H54 (cell line): ENCODE results near the gene SMIM10L2A.

ENCODE experiments used
- DNase-seq: peaks from one replicate; pipeline ENCODE4 v3.0.0; 2011; ENCODE audit warnings: low spot score, mixed read lengths; ENCODE audit not compliant: insufficient read length
- FAIRE-seq: peaks from 3 replicates; lab custom pipeline; 2011; peaks lifted over from hg19 to GRCh38; lab: Jason Lieb, UNC
- POLR2A ChIP-seq: IDR thresholded peaks from 2 replicates; pipeline ENCODE4 v1.6.1; 2011; ENCODE audit warnings: low read depth, mild to moderate bottlenecking, low read length

SMIM10L2A gene

DNA sequence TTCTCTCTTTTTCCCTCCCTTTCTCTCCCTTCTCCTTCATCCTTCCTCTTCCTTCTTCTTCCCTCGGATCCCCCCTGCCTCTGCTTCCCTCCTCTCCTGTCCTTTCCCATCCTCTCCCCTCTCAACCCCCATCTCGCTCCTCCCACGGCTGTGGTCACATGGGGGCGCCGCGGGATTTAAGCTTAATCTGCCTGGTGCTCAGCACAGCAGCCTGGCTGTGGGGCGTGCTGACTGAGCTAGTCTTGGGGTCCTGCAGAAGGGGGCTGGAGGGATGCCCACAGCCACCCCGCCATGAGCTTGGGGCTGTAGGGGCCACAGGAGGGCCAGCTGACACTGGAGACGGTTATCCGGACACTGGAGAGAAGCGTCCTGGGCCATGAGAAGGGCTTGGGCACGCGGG lies 10.7 kb downstream of the SMIM10L2A start:
- DNase-seq = no peak
- no peak for FAIRE-seq
- TF ChIP-seq POLR2A = no peak

DNA sequence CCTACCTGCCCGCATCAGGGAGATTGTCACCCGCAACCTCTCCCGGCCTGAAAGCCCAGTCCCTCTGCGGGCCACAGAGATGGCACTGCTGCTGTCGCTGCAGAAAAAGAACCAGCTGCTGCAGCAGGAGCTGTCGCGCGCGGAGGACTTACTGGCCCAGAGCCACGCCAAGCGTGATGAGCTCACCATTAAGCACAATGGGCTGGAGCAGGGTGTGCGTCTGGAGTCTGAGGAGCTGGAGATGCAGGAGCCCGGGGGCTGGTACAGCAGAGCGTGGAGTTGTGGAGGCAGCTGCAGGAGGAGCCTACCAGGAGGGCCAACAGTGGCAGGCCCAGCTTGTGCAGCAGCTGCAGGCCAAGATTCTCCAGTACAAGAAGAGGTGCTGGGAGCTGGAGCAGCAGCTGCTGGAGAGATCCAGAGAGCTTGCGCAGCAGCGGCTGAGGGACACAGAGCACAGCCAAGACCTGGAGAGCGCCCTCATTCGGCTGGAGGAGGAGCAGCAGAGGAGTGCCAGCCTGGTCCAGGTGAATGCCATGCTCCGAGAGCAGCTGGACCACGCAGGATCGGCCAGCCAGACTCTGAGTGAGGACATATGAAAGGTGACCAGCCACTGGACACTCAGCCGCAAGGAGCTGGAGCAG lies 11.3 kb downstream of the SMIM10L2A start:
- TF ChIP-seq POLR2A = no peak
- DNase-seq = no peak
- FAIRE-seq = no peak

DNA sequence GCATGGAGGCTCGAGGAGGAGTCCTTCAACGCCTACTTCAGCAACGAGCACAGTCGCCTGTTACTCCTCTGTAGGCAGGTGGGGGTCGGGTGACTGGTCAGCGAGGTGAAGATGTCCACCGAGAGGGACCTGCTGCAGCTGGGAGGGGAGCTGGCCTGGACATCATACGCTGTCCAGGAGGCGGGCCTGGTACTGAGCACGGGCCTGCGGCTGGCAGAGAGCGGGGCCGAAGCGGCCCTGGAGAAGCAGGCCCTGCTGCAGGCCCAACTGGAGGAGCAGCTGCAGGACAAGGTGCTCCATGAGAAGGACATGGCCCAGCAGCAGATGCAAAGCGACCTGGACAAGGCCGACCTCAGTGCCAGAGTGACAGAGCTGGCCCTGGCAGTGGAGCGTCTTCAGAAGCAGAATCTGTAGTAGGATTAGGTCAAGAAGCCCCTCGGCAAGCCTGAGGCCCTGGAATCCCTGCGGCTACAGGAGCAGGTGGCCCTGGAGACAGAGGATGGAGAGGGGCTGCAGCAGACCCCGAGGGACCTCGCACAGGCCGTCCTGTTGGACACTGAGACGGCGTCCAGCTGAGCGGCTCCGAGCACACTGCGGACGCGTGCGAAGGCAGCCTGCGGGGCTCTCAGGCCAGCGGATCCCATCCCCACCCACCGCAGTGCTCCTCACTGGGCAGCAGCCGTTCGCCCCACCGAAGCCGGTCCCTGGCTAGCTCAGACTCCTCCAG lies 11.9 kb downstream of the SMIM10L2A start:
- DNase-seq = no peak

DNA sequence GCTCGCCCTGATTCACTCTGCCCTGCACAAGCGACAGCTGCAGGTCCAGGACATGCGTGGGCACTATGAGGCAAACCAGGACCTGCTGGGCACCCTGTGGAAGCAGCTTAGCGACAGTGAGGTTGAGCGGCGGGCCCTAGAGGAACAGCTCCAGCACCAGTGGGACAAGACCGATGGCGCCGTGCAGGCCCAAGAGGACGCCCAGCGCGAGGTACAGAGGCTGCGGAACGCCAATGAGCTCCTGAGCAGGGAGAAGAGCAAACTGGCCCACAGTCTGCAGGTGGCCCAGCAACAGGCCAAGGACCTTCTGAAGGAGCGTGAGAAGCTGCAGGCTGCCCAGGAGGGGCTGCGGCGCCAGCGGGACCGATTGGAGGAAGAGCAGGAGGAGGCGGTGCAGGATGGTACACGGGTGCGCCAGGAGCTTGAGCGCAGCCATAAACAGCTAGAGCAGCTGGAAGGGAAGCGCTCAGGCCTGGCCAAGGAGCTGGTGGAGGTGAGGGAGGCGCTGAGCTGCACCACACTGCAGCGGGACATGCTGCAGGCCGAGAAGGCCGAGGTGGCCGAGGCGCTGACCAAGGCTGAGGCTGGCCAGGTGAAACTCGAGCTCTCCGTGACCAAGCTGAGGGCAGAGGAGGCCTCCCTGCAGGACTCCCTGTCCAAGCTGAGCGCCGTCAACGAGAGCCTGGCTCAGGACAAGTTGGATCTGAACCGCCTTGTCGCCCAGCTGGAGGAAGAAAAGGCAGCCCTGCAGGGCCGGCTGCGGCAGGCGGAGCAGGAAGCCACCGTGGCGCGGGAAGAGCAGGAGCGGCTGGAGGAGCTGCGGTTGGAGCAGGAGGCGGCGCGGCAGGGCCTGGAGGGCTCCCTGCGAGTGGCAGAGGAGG lies 12.8 kb downstream of the SMIM10L2A start:
- FAIRE-seq (no peak), DNase-seq (no peak)
- no peak for TF ChIP-seq POLR2A

More for the DNA sequence above, 11.9 kb downstream of the SMIM10L2A start:
- FAIRE-seq = no peak
- TF ChIP-seq POLR2A = no peak

DNA sequence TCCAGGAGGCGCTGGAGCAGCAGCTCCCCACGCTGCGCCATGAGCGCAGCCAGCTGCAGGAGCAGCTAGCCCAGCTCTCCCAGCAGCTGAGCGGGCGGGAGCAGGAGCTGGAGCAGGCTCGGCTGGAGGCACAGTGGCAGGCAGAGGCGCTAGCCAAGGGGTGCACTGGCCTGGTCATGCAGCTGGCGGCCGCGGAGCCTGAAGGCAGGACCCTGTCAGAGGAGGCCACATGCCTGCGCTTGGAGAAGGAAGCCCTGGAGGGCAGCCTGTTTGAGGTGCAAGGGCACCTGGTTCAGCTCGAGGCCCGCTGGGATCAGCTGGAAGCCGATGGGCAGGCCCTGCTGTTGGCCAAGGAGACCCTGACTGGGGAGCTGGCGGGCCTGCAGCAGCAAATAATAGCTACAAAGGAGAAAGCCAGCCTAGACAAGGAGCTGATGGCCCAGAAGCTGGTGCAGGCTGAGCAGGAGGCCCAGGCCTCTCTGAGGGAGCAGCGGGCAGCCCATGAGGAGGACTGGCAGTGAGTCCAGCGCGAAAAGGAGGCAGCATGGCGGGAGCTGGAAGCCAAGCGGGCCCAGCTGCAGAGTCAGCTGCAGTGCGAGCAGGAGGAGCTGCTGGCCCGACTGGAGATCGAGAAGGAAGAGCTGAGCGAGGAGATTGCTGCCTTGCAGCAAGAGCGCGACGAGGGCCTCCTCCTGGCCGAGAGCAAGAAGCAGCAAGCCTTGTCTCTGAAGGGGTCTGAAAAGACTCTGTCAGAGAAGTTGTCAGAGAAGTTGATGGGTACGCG lies 13.6 kb downstream of the SMIM10L2A start:
- TF ChIP-seq POLR2A = no peak
- DNase-seq (no peak), FAIRE-seq (no peak)

DNA sequence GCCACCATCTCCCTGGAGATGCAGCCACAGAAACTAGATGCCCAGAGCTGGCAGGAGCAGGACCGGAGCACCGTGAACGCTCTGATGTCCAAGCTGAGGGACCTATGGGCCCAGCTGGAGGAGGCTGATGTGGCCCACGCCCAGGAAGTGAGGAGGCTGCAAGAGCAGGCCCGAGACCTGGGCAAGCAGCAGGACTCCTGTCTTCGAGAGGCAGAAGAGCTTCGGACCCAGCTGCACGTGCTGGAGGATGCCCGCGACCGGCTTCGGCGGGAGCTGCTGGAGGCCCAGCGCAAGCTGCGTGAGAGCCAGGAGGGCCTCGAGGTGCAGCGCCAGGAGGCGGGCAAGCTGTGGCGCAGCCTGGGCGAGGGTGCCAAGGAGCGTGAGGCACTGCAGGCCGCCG lies 14.2 kb downstream of the SMIM10L2A start:
- DNase-seq (no peak), FAIRE-seq (no peak)
- no peak for TF ChIP-seq POLR2A

DNA sequence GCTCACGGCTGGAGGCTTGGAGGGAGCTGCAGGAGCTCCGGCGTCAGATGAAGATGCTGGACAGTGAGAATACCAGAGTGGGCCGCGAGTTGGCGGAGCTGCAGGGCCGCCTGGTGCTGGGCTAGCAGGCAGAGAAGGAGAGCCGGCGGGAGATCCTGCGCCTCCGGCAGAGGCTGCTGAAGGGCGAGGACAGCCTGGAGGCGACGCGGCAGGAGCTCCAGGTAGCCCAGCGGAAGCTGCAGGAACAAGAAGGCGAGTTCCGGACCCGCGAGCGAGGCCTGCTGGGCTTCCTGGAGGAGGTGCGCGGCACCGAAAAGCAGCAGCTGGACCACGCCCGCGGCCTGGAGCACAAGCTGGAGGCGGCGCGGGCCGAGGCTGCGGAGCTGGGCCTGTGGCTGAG lies 14.7 kb downstream of the SMIM10L2A start:
- DNase-seq = no peak
- no peak for TF ChIP-seq POLR2A
- no peak for FAIRE-seq

DNA sequence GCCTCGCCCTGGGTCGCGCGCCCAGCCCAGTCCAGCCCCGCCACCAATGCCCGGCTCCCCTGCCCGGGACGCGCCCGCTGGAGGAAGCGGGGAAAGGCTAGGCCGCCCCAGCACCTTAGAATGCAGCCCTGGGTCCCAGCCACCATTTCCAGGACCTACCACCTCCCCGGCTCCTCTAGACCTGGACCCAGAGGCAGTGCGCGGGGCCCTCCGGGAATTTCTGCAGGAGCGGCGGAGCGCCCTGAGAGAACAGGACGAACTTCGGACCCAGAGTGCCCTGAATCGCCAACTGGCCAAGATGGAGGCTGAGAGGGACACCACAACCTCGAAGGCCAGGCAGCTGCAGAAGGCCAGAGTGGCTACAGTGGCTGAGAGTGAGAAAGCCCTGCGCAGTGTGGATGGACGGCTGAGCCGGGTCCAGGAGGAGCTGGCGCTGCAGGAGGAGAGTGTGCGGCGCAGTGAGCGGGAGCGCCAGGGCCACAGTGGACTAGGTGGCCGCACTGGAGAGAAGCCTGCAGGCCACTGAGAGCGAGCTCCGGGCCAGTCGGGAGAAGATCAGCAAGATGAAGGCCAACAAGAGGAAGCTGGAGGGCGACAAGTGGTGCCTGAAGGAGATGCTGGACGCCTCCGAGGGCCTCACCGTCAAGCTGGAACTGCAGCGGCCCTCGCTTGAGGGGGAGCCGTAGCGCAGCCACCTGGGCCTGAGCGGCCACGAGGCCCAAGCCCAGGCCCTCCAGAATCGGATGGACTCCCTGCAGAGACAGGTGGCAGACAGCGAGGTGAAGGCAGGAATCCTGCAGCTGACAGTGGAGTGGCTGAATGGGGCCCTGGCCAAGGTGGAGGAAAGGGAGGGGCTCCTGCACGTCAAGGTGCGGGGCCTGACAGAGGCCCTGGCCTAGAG lies 15.5 kb downstream of the SMIM10L2A start:
- DNase-seq = no peak
- no peak for TF ChIP-seq POLR2A
- FAIRE-seq = no peak

DNA sequence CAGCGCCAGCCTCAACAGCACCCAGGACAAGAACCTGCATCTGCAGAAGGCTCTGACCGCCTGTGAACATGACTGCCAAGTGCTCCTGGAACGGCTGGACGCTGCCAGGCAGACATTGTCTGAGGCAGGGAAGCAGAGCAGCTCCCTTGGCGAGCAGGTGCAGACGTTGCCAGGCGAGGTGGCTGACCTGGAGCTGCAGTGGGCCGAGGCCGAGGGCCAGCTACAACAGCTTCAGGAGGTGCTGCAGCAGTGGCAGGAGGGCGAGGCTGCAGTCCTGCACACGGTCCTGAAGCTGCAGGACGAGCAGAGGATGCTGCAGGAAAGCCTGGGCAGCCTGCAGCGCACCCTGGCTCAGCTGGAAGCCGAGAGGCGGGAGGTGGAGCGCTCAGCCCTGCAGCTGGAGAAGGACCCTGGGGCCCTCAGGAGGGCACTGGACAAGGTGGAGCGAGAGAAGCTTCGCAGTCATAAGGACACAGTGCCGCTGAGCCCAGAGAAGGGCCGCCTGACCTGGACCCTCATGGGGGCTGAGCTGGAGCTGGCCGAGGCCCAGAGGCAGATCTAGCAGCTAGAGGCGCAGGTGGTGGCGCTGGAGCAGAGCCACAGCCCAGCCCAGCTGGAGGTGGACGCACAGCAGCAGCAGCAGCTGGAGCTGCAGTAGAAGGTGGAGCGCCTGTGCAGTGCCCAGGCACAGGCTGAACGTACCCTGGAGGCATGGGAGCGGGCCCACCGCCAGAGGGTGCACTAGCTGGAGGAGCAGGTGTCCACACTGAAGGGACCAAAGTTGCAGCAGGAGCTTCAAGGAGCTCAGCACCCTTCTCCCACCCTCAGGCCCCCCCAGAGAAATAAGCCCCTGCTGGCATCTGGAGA lies 16.4 kb downstream of the SMIM10L2A start:
- FAIRE-seq (no peak), DNase-seq (peak; percentile 26)
- TF ChIP-seq POLR2A = no peak

DNA sequence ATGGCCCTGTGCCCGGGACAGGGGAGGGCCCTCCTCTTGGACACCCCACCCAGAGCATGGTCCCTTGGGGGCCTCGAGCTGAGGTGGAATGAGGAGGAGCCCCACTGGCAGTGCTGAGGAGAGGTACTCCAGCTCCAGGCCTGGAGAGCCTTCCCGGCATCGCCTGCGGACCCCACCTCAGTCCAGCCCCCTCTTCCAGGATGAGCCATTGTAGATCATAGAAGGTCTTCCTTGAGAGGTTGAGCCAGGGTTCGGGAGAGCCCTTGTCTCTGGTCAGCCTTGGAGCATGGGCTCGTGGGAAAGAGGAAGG lies 16.9 kb downstream of the SMIM10L2A start:
- FAIRE-seq = no peak
- no peak for TF ChIP-seq POLR2A

DNA sequence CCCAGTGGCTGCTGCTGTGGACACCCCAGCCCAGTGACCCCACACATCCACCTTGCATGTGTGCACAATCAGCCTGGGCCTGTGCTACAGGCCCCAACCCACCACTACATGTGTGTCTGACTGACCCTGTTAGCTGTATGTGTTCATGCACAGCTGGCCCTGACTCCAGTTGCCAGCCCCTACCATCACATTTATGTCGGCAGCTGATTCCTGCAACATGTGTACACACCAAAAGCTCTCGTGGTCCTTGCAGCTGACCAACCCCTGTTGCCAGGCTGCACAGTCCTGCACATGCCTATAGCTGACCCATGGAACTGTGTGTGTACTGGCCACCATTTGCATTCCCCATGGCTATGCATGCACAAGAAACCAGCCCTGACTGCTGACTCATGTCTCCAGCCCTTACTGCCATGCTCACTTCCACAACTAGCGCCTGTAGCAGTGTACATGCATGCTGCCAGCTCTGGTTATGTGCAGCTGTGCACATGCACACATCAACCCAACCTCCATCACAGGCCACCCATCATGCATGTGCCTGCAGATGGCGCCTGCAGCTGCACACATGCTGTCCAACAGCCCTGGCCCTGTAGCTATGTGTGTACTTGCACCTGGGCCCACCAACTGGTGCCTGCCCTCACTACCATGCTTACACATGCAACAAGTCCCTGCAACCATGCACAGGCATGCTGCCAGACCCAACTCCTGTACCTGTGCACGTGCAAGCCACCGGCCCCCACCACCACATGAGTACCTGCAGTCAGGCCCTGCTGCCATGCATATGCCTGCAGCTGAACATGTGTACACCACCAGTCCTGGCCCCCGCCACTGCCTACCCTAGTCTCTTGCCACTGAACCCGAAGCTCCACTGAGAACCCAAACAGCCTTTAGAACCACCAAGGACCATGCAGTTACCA lies 28.1 kb downstream of the SMIM10L2A start:
- TF ChIP-seq POLR2A = no peak
- FAIRE-seq = no peak

More for the DNA sequence above, 16.9 kb downstream of the SMIM10L2A start:
- DNase-seq = no peak

DNA sequence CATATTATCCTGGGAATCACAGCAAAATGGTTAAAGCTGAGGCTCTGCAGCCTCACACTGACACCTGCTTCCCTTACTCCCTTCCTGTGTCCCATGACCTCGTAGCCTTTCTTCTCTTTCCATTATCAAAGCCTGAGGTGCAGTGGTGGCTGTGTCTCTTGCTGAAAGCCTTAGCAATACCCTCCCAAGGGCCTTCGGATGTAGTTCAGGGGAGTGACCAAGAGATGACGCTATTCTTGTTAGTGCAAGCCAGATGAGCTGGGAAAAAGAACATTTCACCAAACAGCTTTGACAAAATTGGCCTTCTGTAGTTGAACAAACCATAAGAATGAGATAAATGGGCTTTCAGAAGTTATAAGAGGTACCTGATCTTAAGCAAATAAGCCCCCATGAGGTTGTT lies 31.6 kb downstream of the SMIM10L2A start:
- no peak for DNase-seq
- no peak for FAIRE-seq
- TF ChIP-seq POLR2A = no peak

More for the DNA sequence above, 28.1 kb downstream of the SMIM10L2A start:
- no peak for DNase-seq
